Stomach (tissue), 9 donors: ENCODE measurements around the gene GLTPD2. TPM values are rescaled to one million over a fixed set of nuclear protein-coding genes. Genes with fewer than 3 reads are reported as not detected.

ENCODE experiments used
- DNase-seq, 2 donors: peaks; one replicate each; pipeline versions ENCODE4 v3.0.0 to v3.0.0-alpha.2; 2013 to 2019
- H3K27ac ChIP-seq, 5 donors: fragments of 200-600 bp in 4 of 5; sonication (generic) in 4 of 5; one replicate each; pipeline ENCODE4 v1.5.1; 2013 to 2019; ENCODE audit warnings: mild to moderate bottlenecking in 1 of 5, moderate library complexity in 1 of 5
- H3K27me3 ChIP-seq, 3 donors: fragments of 200-600 bp; sonication (generic); one replicate each; pipeline ENCODE4 v1.5.1; 2017 to 2019; ENCODE audit warnings: mixed run types in 1 of 3
- H3K36me3 ChIP-seq, 4 donors: fragments of 200-600 bp; sonication (generic); 1 replicate in 3 of 4; 2 replicates in 1 of 4; pipeline ENCODE4 v1.5.1; 2016 to 2019
- H3K4me1 ChIP-seq, 4 donors: fragments of 200-600 bp; sonication (generic); one replicate each; pipeline ENCODE4 v1.5.1; 2016 to 2019
- H3K4me3 ChIP-seq, 4 donors: fragments of 200-600 bp; sonication (generic) in 3 of 4; one replicate each; pipeline ENCODE4 v1.5.1; 2016 to 2019; ENCODE audit warnings: mild to moderate bottlenecking in 1 of 4
- H3K9me3 ChIP-seq, 4 donors: fragments of 200-600 bp; sonication (generic); one replicate each; pipeline ENCODE4 v1.5.1; 2016 to 2019
- CTCF ChIP-seq, 7 experiments: fragments of 450-650 bp in 4 of 7; fragments of 200-600 bp in 3 of 7; sonication (generic) in 3 of 7; IDR thresholded peaks; one replicate each; pipeline ENCODE4 v1.5.1; 2016 to 2019; ENCODE audit warnings: antibody characterized with exemption in 7 of 7, control low read depth in 2 of 7, mild to moderate bottlenecking in 1 of 7
- EP300 ChIP-seq: sonication (generic); formaldehyde crosslinking; IDR thresholded peaks from one replicate; pipeline ENCODE4 v1.6.1; 2017; ENCODE audit warnings: antibody characterized with exemption
- POLR2A ChIP-seq, 4 donors: fragments of 450-650 bp; IDR thresholded peaks; one replicate each; pipeline ENCODE4 v1.6.1; 2016; ENCODE audit warnings: antibody characterized with exemption in 4 of 4, control low read depth in 2 of 4, mild to moderate bottlenecking in 1 of 4, moderate library complexity in 1 of 4
- POLR2AphosphoS5 ChIP-seq, 3 donors: sonication (generic); formaldehyde crosslinking; IDR thresholded peaks; one replicate each; pipeline ENCODE4 v1.6.1; 2016; ENCODE audit warnings: antibody characterized with exemption in 3 of 3
- WGBS, 5 donors: extraction: QIAGEN DNeasy Blood & Tissue Kit in 3 of 5; methylation state at CpG; one replicate each; pipeline versions ENCODE4 v1.1.5 to v1.1.7; 2013 to 2018; 5-methylcytosine and 5-hydroxymethylcytosine counted together
- intact Hi-C: fragments of 100-400 bp; cut with DNase I; formaldehyde crosslinking; loops from one replicate; pipeline ENCODE4 v1.15.1; 2023; ENCODE audit warnings: low total_unique reads
- polyA plus RNA-seq, 3 donors: library from polyadenylated mRNA; stranded (reverse); fragments of 200-250 nt; gene quantifications; one replicate each; pipeline ENCODE4 v1.2.3, GENCODE V29; 2013
- total RNA-seq, 5 donors: library from RNA; depleted of rRNA; stranded (reverse); fragments of >200 nt; gene quantifications; one replicate each; pipeline versions ENCODE4 v1.1.0 to v1.2.3, GENCODE V29; 2014 to 2016
- donor health status: healthy with polysubstance abuse.
- donor health status: Bipolar disorder and iron deficiency.
- donor health status: healthy.

The GLTPD2 gene
- total and polyA plus RNA-seq, 8 donors: 0.15 TPM; not detected in 7

- Histone ChIP-seq H3K27ac (peak overlapping the region; percentile 95 to 98 (median 96)), H3K27me3 (no peaks in the 10 kb centered on the region), H3K36me3 (peaks cover 0 to 11% (median 4%) of the 10 kb centered on the region in 4 donors), H3K4me3 (peak overlapping the region; percentile 84 to 97 (median 96)), H3K4me1 (peaks cover 24 to 56% (median 48%) of the 10 kb centered on the region in 4 donors), H3K9me3 (no peaks in the 10 kb centered on the region)
- intact Hi-C loops: no loop called here
- DNase-seq: peak in 1 of 2 donors; percentile 84
- TF ChIP-seq POLR2AphosphoS5 (IDR thresholded peaks at IDR 0.05) (no peak), POLR2A (IDR thresholded peaks at IDR 0.05) (no peak), CTCF (IDR thresholded peaks at IDR 0.05) (no peak), EP300 (no peak)
- WGBS, 5 donors: 2 to 4% (median 3%) methylated on average over 15 of the region's 15 CpGs
Observed at GRCh38 chr17:4833941-4834680, 45.3 kb downstream of the GLTPD2 start.

GRCh38 chr17:4834681-4835020 is 45.9 kb downstream of the GLTPD2 start:
- peaks cover 0 to 11% (median 4%) of the 10 kb centered on the region in 4 donors for H3K36me3 ChIP-seq
- intact Hi-C loops: no loop called here
- no peaks in the 10 kb centered on the region for H3K27me3 ChIP-seq
- 28 to 62% (median 33%) methylated on average over 4 of the region's 4 CpGs for WGBS, 5 donors
- peak in 1 of 2 donors; percentile 46 for DNase-seq
- H3K27ac ChIP-seq: peak overlapping the region; percentile 95 to 98 (median 96)
- TF ChIP-seq POLR2A (IDR thresholded peaks at IDR 0.05) (no peak), POLR2AphosphoS5 (IDR thresholded peaks at IDR 0.05) (no peak), EP300 (no peak), CTCF (IDR thresholded peaks at IDR 0.05) (no peak)
- peak overlapping the region; percentile 84 to 97 (median 96) for H3K4me3 ChIP-seq
- no peaks in the 10 kb centered on the region for H3K9me3 ChIP-seq
- H3K4me1 ChIP-seq: peaks cover 24 to 60% (median 52%) of the 10 kb centered on the region in 4 donors

GRCh38 chr17:4836221-4836620 is 47.5 kb downstream of the GLTPD2 start:
- Histone ChIP-seq H3K9me3 (no peaks in the 10 kb centered on the region), H3K27ac (peak overlapping the region in 4 of 5 donors; percentile 95 to 96 (median 96)), H3K27me3 (no peaks in the 10 kb centered on the region), H3K4me3 (no peak overlapping the region), H3K4me1 (peaks cover 24 to 75% (median 62%) of the 10 kb centered on the region in 4 donors), H3K36me3 (peaks cover 0 to 11% (median 4%) of the 10 kb centered on the region in 4 donors)
- WGBS, 5 donors: 57 to 72% (median 67%) methylated on average over 4 of the region's 4 CpGs
- no peak for DNase-seq
- intact Hi-C loops: no loop called here
- no peak for TF ChIP-seq EP300
- TF ChIP-seq CTCF (IDR thresholded peaks at IDR 0.05): no peak
- TF ChIP-seq POLR2AphosphoS5 (IDR thresholded peaks at IDR 0.05): no peak
- TF ChIP-seq POLR2A (IDR thresholded peaks at IDR 0.05): no peak

- no peak for DNase-seq
- WGBS, 5 donors: 58 to 71% (median 66%) methylated on average over 13 of the region's 13 CpGs
- Histone ChIP-seq H3K4me3 (no peak overlapping the region), H3K36me3 (peaks cover 0 to 11% (median 4%) of the 10 kb centered on the region in 4 donors), H3K4me1 (peaks cover 24 to 86% (median 63%) of the 10 kb centered on the region in 4 donors), H3K27me3 (no peaks in the 10 kb centered on the region), H3K9me3 (no peaks in the 10 kb centered on the region), H3K27ac (no peak overlapping the region)
- TF ChIP-seq CTCF (IDR thresholded peaks at IDR 0.05) (no peak), POLR2A (IDR thresholded peaks at IDR 0.05) (no peak), EP300 (no peak), POLR2AphosphoS5 (IDR thresholded peaks at IDR 0.05) (no peak)
- intact Hi-C loops: no loop called here
Observed at GRCh38 chr17:4837471-4838308, 48.9 kb downstream of the GLTPD2 start.
